Measurements from ENCODE around the gene TTC21A. TPM values are rescaled to one million over a fixed set of nuclear protein-coding genes. Genes with fewer than 3 reads are reported as not detected.

TTC21A gene
- total and polyA plus RNA-seq, 2 donors (not counting 1 experiment from before 2014, with no cell fraction given): 1.6 to 2.1 TPM

DNA sequence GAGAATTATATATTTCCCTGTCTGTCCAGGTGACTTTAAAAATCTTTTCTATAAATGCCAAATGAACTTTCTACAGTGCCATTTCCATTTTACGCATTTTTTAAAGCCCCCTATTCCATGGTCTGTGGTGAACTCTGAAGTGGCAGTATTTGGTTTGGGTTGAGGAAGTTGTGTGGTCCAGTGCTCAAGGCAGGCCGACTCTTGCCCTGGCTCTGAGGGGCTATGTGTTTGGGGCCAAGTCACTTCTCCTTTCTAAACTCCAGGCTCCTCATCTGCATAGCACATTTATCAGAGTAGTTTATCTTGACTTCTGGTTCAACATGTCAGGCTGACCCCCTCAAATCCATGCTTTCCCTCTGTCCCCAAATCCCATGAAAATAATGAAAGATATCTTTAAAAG is 14.1 kb downstream of the TTC21A start:
- H3K79me2 ChIP-seq (ENCODE audit: control insufficient read depth, insufficient read depth, low read length): no peaks in the 10 kb centered on the region
- H4K20me1 ChIP-seq (ENCODE audit: control insufficient read depth, extremely low read depth, insufficient read depth, low read length): no peaks in the 10 kb centered on the region
- H3K27ac ChIP-seq (ENCODE audit: insufficient read depth, low read length): no peak overlapping the region
- no peak for TF ChIP-seq EZH2 (IDR thresholded peaks at IDR 0.05; ENCODE audit: low read length, missing control alignments)
- TF ChIP-seq, protein P1, sequence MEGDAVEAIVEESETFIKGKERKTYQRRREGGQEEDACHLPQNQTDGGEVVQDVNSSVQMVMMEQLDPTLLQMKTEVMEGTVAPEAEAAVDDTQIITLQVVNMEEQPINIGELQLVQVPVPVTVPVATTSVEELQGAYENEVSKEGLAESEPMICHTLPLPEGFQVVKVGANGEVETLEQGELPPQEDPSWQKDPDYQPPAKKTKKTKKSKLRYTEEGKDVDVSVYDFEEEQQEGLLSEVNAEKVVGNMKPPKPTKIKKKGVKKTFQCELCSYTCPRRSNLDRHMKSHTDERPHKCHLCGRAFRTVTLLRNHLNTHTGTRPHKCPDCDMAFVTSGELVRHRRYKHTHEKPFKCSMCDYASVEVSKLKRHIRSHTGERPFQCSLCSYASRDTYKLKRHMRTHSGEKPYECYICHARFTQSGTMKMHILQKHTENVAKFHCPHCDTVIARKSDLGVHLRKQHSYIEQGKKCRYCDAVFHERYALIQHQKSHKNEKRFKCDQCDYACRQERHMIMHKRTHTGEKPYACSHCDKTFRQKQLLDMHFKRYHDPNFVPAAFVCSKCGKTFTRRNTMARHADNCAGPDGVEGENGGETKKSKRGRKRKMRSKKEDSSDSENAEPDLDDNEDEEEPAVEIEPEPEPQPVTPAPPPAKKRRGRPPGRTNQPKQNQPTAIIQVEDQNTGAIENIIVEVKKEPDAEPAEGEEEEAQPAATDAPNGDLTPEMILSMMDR (conservative IDR thresholded peaks at IDR 0.05 in 1 of 2, IDR thresholded peaks at IDR 0.05 in 1 of 2; ENCODE audit: low read depth in 1 of 2, low read length in 2 of 2): no peak
- H3K27me3 ChIP-seq (ENCODE audit: control insufficient read depth, insufficient read depth, low read length): no peaks in the 10 kb centered on the region
- no peaks in the 10 kb centered on the region for H3K36me3 ChIP-seq (ENCODE audit: control insufficient read depth, insufficient read depth, low read length)
- H3K4me3 ChIP-seq (replicated peaks in 1 of 4; ENCODE audit: control extremely low read depth in 1 of 4, insufficient read depth in 1 of 4, low read depth in 3 of 4, low read length in 4 of 4): no peak overlapping the region
- H3K4me2 ChIP-seq (ENCODE audit: extremely low read depth, insufficient read depth, low read length): no peak overlapping the region
- peaks cover 6% of the 10 kb centered on the region for H3K4me1 ChIP-seq (ENCODE audit: control insufficient read depth, extremely low read depth, insufficient read depth, low read length)
- no peak for DNase-seq (ENCODE audit: low read depth in 2 of 2)
- H3K9me3 ChIP-seq (ENCODE audit: control insufficient read depth, insufficient read depth, low read depth, low read length): no peaks in the 10 kb centered on the region
- no peak overlapping the region for H3K9ac ChIP-seq (ENCODE audit: insufficient read depth, low read length)
- H2AFZ ChIP-seq (ENCODE audit: low read length): no peak overlapping the region

DNA sequence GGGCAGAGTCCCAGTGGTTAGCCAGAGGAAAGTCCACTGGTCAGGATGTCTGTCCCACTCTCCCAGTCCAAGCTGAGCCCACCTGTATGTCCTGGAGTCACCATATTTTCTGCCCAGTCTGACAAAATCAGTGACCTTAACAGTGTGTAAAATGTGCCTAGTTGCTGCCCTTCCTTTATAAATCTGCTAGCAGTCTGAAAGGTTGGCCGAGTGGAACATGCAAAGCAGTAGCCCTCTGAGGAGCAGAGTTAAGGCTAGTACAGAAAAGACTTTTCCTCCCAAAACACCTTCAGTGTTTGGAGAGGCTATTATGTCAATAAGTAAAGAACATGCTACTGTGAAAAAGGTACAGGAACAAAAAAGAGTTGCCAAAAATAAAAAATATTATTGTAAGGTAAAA is 15.3 kb downstream of the TTC21A start:
- DNase-seq (ENCODE audit: low read depth in 2 of 2): no peak
- Histone ChIP-seq H3K27me3 (ENCODE audit: control insufficient read depth, insufficient read depth, low read length) (no peaks in the 10 kb centered on the region), H3K9ac (ENCODE audit: insufficient read depth, low read length) (no peak overlapping the region), H3K4me2 (ENCODE audit: extremely low read depth, insufficient read depth, low read length) (no peak overlapping the region), H3K4me3 (replicated peaks in 1 of 4; ENCODE audit: control extremely low read depth in 1 of 4, insufficient read depth in 1 of 4, low read depth in 3 of 4, low read length in 4 of 4) (no peak overlapping the region), H3K27ac (ENCODE audit: insufficient read depth, low read length) (no peak overlapping the region), H3K4me1 (ENCODE audit: control insufficient read depth, extremely low read depth, insufficient read depth, low read length) (peaks cover 6% of the 10 kb centered on the region), H2AFZ (ENCODE audit: low read length) (no peak overlapping the region), H4K20me1 (ENCODE audit: control insufficient read depth, extremely low read depth, insufficient read depth, low read length) (no peaks in the 10 kb centered on the region), H3K79me2 (ENCODE audit: control insufficient read depth, insufficient read depth, low read length) (no peaks in the 10 kb centered on the region), H3K36me3 (ENCODE audit: control insufficient read depth, insufficient read depth, low read length) (no peaks in the 10 kb centered on the region), H3K9me3 (ENCODE audit: control insufficient read depth, insufficient read depth, low read depth, low read length) (no peaks in the 10 kb centered on the region)
- TF ChIP-seq, protein P1 (conservative IDR thresholded peaks at IDR 0.05 in 1 of 2, IDR thresholded peaks at IDR 0.05 in 1 of 2; ENCODE audit: low read depth in 1 of 2, low read length in 2 of 2): no peak
- no peak for TF ChIP-seq EZH2 (IDR thresholded peaks at IDR 0.05; ENCODE audit: low read length, missing control alignments)

DNA sequence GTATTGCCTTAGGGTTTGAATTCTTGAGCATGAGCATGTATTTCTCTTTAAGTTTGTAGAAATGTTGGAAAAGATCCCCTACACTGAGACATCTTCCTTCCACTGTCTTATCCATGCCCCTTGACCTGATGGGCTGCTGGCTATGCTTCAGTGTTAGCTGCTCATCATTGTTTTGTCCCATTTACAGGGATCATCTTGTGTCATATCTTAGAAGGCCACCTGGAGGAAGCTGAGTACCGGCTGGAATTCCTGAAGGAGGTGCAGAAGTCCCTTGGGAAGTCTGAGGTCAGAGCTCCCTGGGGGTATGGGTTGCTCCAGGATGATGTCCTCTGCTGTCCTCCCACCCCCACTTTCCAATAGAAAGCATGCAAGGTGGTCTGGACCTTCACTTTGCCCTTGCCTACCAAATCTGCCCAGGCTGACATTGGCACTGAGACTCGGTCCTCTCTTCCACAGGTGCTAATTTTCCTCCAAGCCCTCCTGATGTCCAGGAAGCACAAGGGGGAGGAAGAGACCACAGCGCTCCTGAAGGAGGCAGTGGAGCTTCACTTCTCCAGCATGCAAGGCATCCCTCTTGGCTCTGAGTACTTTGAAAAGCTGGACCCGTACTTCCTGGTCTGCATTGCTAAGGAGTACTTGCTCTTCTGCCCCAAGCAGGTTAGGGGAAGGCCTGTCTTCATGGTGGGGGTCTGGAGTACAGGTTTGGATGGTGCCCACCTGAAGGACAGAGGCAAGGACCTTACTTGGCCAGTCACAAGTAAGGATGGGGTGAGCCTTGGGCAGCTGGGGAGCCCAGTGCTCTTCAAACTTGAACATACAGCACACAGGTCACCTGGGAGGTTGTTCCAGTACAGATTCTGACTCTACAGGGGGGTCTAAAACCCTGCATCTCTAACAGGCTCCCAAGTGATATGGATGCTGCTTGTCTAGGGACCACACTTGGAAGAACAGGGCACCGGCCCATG is 17.7 kb downstream of the TTC21A start:
- Histone ChIP-seq H3K36me3 (ENCODE audit: control insufficient read depth, insufficient read depth, low read length) (no peaks in the 10 kb centered on the region), H3K4me3 (replicated peaks in 1 of 4; ENCODE audit: control extremely low read depth in 1 of 4, insufficient read depth in 1 of 4, low read depth in 3 of 4, low read length in 4 of 4) (no peak overlapping the region), H3K9ac (ENCODE audit: insufficient read depth, low read length) (no peak overlapping the region), H3K4me2 (ENCODE audit: extremely low read depth, insufficient read depth, low read length) (no peak overlapping the region), H3K79me2 (ENCODE audit: control insufficient read depth, insufficient read depth, low read length) (no peaks in the 10 kb centered on the region), H3K4me1 (ENCODE audit: control insufficient read depth, extremely low read depth, insufficient read depth, low read length) (peaks cover 6% of the 10 kb centered on the region), H4K20me1 (ENCODE audit: control insufficient read depth, extremely low read depth, insufficient read depth, low read length) (no peaks in the 10 kb centered on the region), H3K9me3 (ENCODE audit: control insufficient read depth, insufficient read depth, low read depth, low read length) (no peaks in the 10 kb centered on the region), H3K27ac (ENCODE audit: insufficient read depth, low read length) (no peak overlapping the region), H3K27me3 (ENCODE audit: control insufficient read depth, insufficient read depth, low read length) (no peaks in the 10 kb centered on the region), H2AFZ (ENCODE audit: low read length) (no peak overlapping the region)
- TF ChIP-seq, protein P1 (conservative IDR thresholded peaks at IDR 0.05 in 1 of 2, IDR thresholded peaks at IDR 0.05 in 1 of 2; ENCODE audit: low read depth in 1 of 2, low read length in 2 of 2): peak; percentile 44 to 52
- no peak for TF ChIP-seq EZH2 (IDR thresholded peaks at IDR 0.05; ENCODE audit: low read length, missing control alignments)
- DNase-seq (ENCODE audit: low read depth in 2 of 2): peak; percentile 31 to 36

All from fibroblast of lung (primary cell).